ENCODE measurements around the gene CCDC91.
"Not testable (repeated sequence)": the region's sequence is repeated elsewhere in the genome, so short reads cannot be mapped to it uniquely, and the experiment has no call there.

The CCDC91 gene

DNA sequence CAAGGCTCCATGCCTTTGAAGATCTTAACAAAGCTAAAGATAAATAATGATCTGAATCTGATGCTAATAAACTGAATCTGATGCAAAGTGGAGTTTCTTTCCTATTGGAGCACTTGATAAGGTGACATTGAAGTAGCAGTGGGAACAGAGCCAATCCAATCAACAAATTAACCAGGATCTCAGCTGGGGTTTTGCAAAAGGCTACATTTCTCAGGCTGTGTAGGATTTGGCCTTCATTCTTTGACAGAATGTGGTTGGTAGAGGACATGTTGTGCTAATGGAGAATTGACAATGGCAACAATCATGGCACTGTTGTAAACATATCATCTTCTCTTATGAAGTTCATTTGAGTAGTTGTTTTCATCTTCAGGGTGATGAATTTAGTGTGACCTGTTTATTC is 164.9 kb downstream of the CCDC91 start:
- Mint-ChIP-seq H3K27me3 (no peaks in the 10 kb centered on the region), H3K9me3 (peaks cover 6% of the 10 kb centered on the region), H3K4me3 (no peak overlapping the region), H3K36me3 (peaks cover 11% of the 10 kb centered on the region), H3K27ac (no peak overlapping the region), H3K4me1 (peaks cover 3% of the 10 kb centered on the region)
- CTCF ChIA-PET: no interaction called here
- DNase-seq: no peak

DNA sequence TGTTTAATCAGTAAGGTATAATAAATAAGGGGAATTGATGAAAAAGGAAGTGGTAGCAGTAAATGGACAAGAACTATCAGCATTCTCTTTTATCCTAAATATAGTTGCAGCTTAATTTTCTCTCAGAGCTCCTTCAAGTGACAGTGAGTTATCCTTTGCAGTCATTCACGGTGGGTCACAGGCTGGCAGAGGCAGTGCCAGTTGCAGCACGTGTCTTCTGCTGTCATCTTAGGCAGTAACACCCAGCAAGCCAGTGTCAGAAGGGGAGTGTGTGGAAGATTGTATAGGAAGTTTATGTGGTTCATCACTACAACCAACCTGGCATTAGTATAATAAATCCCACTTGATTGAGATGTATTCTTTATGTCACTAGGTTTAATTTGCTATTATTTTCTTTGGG is 170.0 kb downstream of the CCDC91 start:
- no peak overlapping the region for H3K27ac Mint-ChIP-seq
- no peaks in the 10 kb centered on the region for H3K27me3 Mint-ChIP-seq
- no peak overlapping the region for H3K4me3 Mint-ChIP-seq
- no peak for DNase-seq
- peaks cover 5% of the 10 kb centered on the region for H3K36me3 Mint-ChIP-seq
- H3K4me1 Mint-ChIP-seq: no peaks in the 10 kb centered on the region
- CTCF ChIA-PET: no interaction called here
- H3K9me3 Mint-ChIP-seq: no peaks in the 10 kb centered on the region

DNA sequence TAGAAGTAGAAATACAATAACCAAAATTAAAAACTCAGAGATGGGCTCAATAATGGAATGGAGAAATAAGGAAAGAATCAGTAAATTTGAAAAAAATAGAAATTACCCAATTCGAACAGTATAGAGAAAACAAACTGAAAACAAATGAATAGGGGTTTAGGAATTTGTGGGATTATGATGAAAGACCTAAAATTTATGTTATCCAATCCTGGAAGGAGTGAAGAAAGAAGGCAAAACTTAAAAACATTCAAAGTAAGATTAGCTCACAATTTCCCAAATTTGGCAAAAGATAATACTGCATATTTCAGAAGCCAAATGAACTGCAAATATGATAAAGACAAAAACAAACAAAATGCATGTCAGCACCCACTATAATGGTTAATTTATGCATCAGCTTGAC is 177.1 kb downstream of the CCDC91 start:
- DNase-seq: no peak
- peaks cover 46% of the 10 kb centered on the region for H3K9me3 Mint-ChIP-seq
- H3K4me1 Mint-ChIP-seq: no peaks in the 10 kb centered on the region
- H3K27me3 Mint-ChIP-seq: no peaks in the 10 kb centered on the region
- H3K4me3 Mint-ChIP-seq: no peak overlapping the region
- CTCF ChIA-PET: no interaction called here
- peaks cover 38% of the 10 kb centered on the region for H3K36me3 Mint-ChIP-seq
- no peak overlapping the region for H3K27ac Mint-ChIP-seq

DNA sequence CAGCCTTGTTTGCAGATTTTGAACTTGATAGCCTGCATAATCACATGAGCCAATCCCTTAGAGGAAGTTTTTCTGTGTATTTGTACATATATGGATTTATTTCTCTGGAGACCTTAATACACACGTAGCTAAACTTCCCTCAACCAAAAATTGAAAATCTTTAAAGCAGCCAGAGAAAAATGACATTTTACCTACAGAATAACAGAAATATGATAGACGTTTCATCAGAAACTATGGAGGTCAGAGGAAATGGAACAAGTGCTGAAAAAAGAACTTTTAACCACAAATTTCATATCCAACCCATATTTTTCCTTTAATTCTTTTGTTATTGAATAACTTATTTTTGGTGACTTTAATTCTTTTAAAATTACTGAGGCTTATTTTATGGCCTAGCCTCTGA is 177.7 kb downstream of the CCDC91 start:
- H3K9me3 Mint-ChIP-seq: peaks cover 46% of the 10 kb centered on the region
- no peaks in the 10 kb centered on the region for H3K4me1 Mint-ChIP-seq
- H3K36me3 Mint-ChIP-seq: peaks cover 38% of the 10 kb centered on the region
- no peaks in the 10 kb centered on the region for H3K27me3 Mint-ChIP-seq
- no peak for DNase-seq
- H3K4me3 Mint-ChIP-seq: no peak overlapping the region
- CTCF ChIA-PET: no interaction called here
- no peak overlapping the region for H3K27ac Mint-ChIP-seq

DNA sequence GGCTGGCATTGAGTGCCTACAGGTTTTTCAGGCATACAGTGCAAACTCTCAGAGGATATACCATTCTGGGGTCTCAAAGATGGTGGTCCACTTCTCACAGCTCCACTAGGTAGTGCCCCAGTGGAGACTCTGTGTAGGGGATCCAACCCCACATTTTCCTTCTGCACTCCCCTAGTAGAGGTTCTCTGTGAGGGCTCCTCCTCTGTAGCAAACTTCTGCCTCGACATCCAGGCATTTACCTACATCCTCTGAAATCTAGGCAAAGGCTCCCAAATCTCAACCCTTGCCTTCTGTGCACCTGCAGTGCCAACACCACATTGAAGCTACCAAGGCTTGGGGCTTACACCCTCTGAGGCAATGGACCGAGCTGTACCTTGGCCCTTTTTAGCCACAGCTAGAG is 179.2 kb downstream of the CCDC91 start:
- Mint-ChIP-seq H3K4me1 (no peaks in the 10 kb centered on the region), H3K36me3 (peaks cover 38% of the 10 kb centered on the region), H3K9me3 (peaks cover 50% of the 10 kb centered on the region)

DNA sequence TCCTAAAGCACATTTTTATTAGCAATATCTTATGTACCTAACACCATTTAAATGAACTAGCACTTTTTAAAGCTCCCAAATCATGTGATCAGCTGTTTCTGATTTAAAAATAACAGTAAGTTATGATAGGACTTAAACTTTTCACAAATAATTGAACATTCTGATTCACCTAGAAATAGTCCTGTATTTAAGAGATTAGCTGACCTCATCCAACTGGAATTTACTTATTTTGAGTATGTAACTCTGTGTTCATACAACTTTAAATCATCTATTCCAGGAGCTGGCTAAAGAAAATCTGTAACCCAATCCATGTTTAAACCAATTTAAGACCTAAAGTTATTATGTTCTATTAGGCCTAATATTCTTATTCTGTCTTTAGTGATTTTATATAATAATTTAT is 184.3 kb downstream of the CCDC91 start:
- Mint-ChIP-seq H3K4me3 (no peak overlapping the region), H3K4me1 (no peaks in the 10 kb centered on the region), H3K9me3 (peaks cover 29% of the 10 kb centered on the region), H3K27ac (no peak overlapping the region), H3K27me3 (no peaks in the 10 kb centered on the region), H3K36me3 (peaks cover 27% of the 10 kb centered on the region)
- CTCF ChIA-PET: no interaction called here
- no peak for DNase-seq

More for the DNA sequence above, 179.2 kb downstream of the CCDC91 start:
- Mint-ChIP-seq H3K27me3 (no peaks in the 10 kb centered on the region), H3K4me3 (no peak overlapping the region), H3K27ac (no peak overlapping the region)
- CTCF ChIA-PET: no interaction called here
- no peak for DNase-seq

DNA sequence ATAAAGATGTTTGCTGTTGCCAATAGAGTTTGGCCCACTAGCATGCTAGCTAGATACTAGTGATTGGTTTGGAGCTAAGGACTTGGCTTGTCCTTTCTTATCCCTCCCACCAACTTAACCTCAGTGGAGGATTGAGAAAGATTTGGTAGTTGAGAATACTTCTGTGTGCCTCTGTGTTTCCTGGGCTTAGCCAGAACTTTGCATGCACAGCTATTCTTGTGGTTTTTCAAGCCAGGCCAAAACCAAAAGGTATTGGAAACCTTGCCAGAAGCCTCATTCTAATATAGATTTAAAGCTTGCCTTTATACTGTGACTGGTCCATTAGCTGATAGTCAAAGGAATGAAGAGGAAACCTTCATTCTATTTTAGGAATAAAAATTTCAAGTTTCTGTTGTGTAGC is 188.5 kb downstream of the CCDC91 start:
- Mint-ChIP-seq H3K4me1 (no peaks in the 10 kb centered on the region), H3K27ac (no peak overlapping the region), H3K27me3 (no peaks in the 10 kb centered on the region), H3K36me3 (peaks cover 18% of the 10 kb centered on the region), H3K4me3 (no peak overlapping the region), H3K9me3 (peaks cover 5% of the 10 kb centered on the region)
- DNase-seq: no peak
- CTCF ChIA-PET: no interaction called here

DNA sequence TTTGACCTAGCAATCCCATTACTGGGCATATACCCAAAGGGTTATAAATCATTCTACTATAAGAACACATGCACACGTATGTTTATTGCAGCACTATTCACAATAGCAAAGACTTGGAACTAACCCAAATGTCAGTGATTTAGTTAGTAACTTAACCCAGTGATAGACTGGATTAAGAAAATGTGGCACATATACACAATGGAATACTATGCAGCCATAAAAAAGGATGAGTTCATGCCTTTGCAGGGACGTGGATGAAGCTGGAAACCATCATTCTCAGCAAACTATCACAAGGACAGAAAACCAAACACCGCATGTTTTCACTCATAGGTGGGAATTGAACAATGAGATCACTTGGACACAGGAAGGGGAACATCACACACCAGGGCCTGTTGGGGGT is 189.5 kb downstream of the CCDC91 start:
- H3K9me3 Mint-ChIP-seq, H3K27me3 Mint-ChIP-seq, DNase-seq, H3K4me3 Mint-ChIP-seq, H3K27ac Mint-ChIP-seq, H3K4me1 Mint-ChIP-seq, CTCF ChIA-PET: not testable (repeated sequence)
- H3K36me3 Mint-ChIP-seq: peaks cover 16% of the 10 kb centered on the region

DNA sequence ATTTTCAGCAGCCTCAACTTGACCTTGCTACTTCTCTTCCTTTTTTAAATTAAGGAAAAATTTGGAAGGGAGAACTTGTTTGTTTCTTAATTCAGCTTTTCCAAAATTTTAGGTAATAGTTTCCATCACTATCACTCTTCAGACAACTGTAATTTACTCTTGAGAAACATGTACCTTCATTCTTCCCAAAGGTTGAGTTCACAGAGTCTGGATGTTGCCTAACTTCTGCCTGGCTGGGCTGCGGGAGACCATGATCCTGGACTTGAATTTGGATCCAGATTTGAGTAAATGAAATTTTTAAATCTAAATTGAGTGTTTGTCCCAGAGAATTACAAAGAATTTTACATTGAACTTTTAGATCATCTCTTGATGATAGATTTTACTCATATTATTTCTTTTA is 193.1 kb downstream of the CCDC91 start:
- DNase-seq: no peak
- Mint-ChIP-seq H3K27me3 (no peaks in the 10 kb centered on the region), H3K36me3 (peaks cover 15% of the 10 kb centered on the region), H3K27ac (no peak overlapping the region), H3K9me3 (peaks cover 2% of the 10 kb centered on the region), H3K4me3 (no peak overlapping the region), H3K4me1 (no peaks in the 10 kb centered on the region)
- CTCF ChIA-PET: no interaction called here

DNA sequence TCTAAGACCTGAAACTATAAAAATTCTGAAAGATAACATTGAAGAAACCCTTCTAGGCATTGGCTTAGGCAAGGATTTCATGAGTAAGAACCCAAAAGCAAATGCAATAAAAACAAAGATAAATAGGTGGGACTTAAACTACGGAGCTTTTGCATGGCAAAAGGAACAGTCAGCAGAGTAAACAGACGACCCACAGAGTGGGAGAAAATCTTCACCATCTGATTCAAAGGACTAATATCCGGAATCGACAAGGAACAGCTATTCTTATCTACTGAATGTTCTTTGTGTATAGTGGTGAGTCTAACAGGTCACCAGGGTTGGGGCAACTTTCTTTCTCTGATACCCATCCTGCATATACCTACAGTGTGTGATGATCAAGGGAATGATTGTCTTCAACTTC is 198.6 kb downstream of the CCDC91 start:
- CTCF ChIA-PET: no interaction called here

DNA sequence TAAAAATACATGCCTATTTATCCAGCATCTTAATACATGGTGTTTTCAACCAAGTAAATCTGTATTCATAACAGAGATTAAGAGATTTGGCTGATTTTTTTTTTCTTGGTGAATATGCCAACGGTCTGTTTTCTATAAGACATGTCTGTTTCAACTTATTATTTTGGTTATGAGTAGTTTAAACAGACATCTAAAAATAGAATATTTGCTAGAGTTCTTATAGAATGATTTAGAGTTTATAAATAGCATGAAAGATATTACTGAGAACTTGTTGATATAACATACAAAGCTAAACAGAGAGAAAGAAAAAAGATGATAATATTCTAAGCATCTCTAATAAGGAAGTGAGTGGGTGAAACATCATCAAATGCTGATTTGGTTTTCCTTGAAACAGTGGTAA is 199.9 kb downstream of the CCDC91 start:
- H3K27me3 Mint-ChIP-seq: no peaks in the 10 kb centered on the region
- no peak overlapping the region for H3K27ac Mint-ChIP-seq
- no peak for DNase-seq
- no peak overlapping the region for H3K4me3 Mint-ChIP-seq
- H3K36me3 Mint-ChIP-seq: peaks cover 11% of the 10 kb centered on the region
- CTCF ChIA-PET: interaction anchor here (0.6 kb wide), 1 partner anchor 318 kb away, joined by 3 read pairs; no protein-coding TSS in a partner anchor
- H3K4me1 Mint-ChIP-seq: no peaks in the 10 kb centered on the region
- no peaks in the 10 kb centered on the region for H3K9me3 Mint-ChIP-seq

More for the DNA sequence above, 198.6 kb downstream of the CCDC91 start:
- Mint-ChIP-seq H3K4me1 (no peaks in the 10 kb centered on the region), H3K27me3 (no peaks in the 10 kb centered on the region), H3K9me3 (no peaks in the 10 kb centered on the region), H3K4me3 (no peak overlapping the region), H3K36me3 (peaks cover 6% of the 10 kb centered on the region), H3K27ac (no peak overlapping the region)
- no peak for DNase-seq

DNA sequence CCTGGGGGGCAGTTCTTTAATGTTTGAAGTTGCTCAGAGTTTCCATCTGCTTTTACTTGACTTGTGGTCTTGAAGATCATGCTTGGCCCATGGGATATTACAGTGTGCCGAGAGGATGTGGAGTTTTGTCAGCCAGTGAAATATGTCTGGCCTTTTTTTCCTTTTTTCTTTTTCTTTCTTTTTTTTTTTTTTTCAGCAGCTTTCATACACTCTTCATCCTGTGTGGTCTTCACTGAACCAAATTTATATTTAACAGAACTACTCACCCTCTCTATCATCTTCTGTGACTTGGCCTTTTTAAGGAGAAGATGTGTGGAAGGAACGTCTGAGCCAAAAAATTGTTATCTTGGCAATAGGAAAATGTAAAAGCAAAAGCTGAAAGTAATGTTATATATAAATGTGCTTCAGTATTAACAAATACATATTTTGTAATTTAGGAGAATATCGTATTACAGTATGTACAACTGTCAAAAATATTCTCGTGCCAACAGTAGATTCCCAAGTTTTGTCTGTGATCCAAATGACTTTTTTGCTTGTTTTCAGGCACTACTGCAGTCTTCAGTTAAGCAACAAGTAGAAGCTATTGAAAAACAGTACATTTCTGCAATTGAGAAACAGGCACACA is 200.6 kb downstream of the CCDC91 start:
- no peak overlapping the region for H3K4me3 Mint-ChIP-seq
- peaks cover 13% of the 10 kb centered on the region for H3K36me3 Mint-ChIP-seq

DNA sequence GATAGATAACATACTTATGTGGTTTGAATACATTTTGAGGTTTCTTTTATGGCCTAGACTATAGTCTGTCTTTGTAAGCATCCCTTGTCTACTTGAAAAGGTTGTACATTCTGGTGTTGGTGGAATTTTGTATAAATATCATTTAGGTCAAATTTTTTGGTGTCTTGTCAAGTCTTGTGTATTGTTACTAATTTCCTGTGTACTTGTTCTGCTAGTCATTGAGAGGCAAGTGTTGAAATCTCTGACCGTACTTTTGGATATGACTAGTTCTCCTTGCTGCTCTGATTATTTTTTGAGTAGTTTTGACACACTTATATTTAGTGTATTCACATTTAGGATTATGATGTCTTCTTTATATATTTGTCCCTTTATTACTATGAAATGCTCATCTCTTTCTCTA is 219.6 kb downstream of the CCDC91 start:
- H3K9me3 Mint-ChIP-seq: no peaks in the 10 kb centered on the region

More for the DNA sequence above, 200.6 kb downstream of the CCDC91 start:
- H3K4me1 Mint-ChIP-seq: no peaks in the 10 kb centered on the region
- DNase-seq: no peak
- H3K9me3 Mint-ChIP-seq: no peaks in the 10 kb centered on the region
- H3K27ac Mint-ChIP-seq: no peak overlapping the region
- no peaks in the 10 kb centered on the region for H3K27me3 Mint-ChIP-seq
- CTCF ChIA-PET: no interaction called here

DNA sequence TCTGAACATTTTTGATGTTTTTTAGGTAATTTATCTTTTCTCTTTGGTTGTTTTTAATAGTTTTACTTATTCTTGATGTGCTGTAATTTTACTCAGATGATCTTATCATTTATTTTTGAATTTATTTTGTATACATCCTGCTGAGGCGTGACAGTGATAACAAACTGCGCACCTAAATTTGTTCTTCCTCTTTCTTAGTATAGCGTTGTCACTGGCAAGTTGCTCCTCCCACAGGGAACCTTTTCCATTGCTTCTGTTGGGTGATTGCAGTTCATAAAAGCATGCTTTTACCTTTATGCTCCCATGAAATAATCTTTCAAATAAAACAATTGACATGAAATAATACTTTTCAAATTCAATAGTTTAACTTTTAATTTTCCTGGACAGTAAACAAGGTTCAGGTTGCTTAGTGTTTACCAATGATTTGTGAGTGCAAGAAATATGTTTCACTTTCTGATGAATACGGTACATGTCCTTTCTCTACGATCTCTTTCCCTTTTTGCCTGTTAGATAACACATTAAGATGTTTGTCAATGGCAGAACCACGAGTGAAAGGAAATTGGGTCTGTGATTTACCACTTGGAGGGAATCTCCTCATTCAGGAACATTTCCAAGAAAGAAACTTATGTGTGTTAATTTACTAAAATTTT is 223.3 kb downstream of the CCDC91 start:
- no peaks in the 10 kb centered on the region for H3K4me1 Mint-ChIP-seq
- peaks cover 10% of the 10 kb centered on the region for H3K36me3 Mint-ChIP-seq
- CTCF ChIA-PET: no interaction called here
- DNase-seq: no peak
- H3K27me3 Mint-ChIP-seq: no peaks in the 10 kb centered on the region
- no peaks in the 10 kb centered on the region for H3K9me3 Mint-ChIP-seq
- H3K4me3 Mint-ChIP-seq: no peak overlapping the region
- no peak overlapping the region for H3K27ac Mint-ChIP-seq

More for the DNA sequence above, 219.6 kb downstream of the CCDC91 start:
- CTCF ChIA-PET: no interaction called here
- H3K4me3 Mint-ChIP-seq: no peak overlapping the region
- no peak overlapping the region for H3K27ac Mint-ChIP-seq
- no peaks in the 10 kb centered on the region for H3K4me1 Mint-ChIP-seq
- no peak for DNase-seq
- H3K27me3 Mint-ChIP-seq: no peaks in the 10 kb centered on the region
- peaks cover 17% of the 10 kb centered on the region for H3K36me3 Mint-ChIP-seq

DNA sequence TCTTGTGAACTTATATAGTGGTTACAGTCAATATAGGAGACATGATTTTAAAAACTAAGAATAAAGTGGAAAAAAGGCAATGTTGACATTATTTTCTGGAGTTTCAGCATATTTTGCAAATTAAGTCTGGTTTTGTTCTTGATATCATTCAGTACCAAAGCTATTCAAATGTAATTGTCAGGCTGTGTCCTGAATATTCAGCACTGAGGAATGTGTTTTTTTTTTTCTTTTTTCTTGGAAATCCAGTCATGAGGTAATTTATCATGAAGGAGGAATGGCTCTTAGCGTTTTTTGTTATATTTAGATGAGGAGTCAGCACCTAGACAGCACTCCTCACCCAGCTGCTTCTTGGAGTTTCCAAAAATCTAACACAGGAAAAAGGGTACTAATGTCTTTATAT is 225.5 kb downstream of the CCDC91 start:
- Mint-ChIP-seq H3K9me3 (no peaks in the 10 kb centered on the region), H3K4me3 (no peak overlapping the region), H3K27ac (no peak overlapping the region), H3K4me1 (no peaks in the 10 kb centered on the region), H3K36me3 (peaks cover 10% of the 10 kb centered on the region), H3K27me3 (no peaks in the 10 kb centered on the region)
- DNase-seq: no peak
- CTCF ChIA-PET: no interaction called here
